Breast epithelium (tissue), 3 donors: ENCODE results near the gene KIZ.

Experiments used
- POLR2A ChIP-seq: fragments of 450-650 bp; IDR thresholded peaks from one replicate; pipeline ENCODE4 v1.6.1; 2016; ENCODE audit warnings: antibody characterized with exemption, mild to moderate bottlenecking, moderate library complexity
- TF ChIP-seq, protein P1 (sequence below), 3 donors: fragments of 450-650 bp; IDR thresholded peaks; one replicate each; pipeline ENCODE4 v1.5.1; 2016 to 2017; ENCODE audit warnings: antibody characterized with exemption in 3 of 3, mild to moderate bottlenecking in 3 of 3, moderate library complexity in 3 of 3

DNA sequence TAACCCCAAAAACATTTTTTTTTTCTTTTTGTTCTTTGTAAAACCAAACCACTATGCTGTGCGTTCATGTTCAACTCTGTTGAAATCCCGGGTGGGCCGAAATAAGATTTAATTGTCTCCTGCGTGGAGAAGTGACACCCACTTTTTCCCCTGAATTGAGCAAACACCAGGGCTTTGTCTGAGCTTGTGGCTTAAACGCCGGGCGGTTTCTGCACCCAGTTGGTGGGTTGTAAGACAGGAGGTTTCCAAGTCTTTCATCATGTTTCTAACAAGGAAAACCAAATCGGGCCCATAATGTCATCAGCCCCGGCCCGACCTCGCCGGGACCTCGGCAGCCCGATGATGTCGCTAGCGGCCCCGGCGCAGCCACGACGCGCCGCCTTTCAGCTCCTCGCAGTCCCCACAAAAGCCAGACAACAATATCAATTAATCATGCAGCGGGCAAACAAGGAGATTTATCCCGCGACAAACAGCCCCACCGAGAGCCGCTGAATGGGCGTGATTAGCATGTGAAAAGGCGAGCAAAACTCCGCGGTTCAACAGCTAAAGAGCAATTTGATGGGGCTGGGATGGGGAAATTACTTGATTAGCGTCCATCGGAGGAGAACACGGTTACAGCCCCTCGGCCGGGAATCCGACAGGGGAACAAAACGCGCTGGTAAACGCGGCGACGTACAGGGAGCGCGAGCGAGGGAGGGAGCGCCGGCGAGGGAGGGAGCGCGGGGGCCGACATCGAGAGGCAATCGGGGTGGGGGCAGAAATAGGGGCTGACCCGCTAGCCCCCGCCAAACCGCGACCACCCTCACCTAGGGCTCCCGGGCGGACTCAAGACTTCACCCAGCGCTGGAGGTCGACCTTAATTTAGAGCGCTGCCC, 25.1 kb upstream of the KIZ start:
- TF ChIP-seq, protein P1, sequence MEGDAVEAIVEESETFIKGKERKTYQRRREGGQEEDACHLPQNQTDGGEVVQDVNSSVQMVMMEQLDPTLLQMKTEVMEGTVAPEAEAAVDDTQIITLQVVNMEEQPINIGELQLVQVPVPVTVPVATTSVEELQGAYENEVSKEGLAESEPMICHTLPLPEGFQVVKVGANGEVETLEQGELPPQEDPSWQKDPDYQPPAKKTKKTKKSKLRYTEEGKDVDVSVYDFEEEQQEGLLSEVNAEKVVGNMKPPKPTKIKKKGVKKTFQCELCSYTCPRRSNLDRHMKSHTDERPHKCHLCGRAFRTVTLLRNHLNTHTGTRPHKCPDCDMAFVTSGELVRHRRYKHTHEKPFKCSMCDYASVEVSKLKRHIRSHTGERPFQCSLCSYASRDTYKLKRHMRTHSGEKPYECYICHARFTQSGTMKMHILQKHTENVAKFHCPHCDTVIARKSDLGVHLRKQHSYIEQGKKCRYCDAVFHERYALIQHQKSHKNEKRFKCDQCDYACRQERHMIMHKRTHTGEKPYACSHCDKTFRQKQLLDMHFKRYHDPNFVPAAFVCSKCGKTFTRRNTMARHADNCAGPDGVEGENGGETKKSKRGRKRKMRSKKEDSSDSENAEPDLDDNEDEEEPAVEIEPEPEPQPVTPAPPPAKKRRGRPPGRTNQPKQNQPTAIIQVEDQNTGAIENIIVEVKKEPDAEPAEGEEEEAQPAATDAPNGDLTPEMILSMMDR (IDR thresholded peaks at IDR 0.05) = no peak
- no peak for TF ChIP-seq POLR2A
